Activated T-helper 1 cell treated with anti-CD3 and anti-CD28 coated beads, Interleukin-12 subunit alpha, Interleukin-12 subunit beta, Interleukin-2, Interleukin-4 antibody, amounts not matched to agents 30 ng/mL and 10 ng/mL and 1 ng/mL, durations not matched to agents 14 hours and 24 hours and 36 hours (primary cell): ENCODE results near the gene ADRA2A. TPM values are rescaled to one million over a fixed set of nuclear protein-coding genes. Genes with fewer than 3 reads are reported as not detected.

ENCODE experiments used
- DNase-seq: peaks from one replicate; pipeline ENCODE4 v3.0.0; 2021; ENCODE audit warnings: low spot score
- H3K27ac Mint-ChIP-seq: one replicate; pipeline ENCODE4 v1.8.0; 2021; ENCODE audit warnings: mild to moderate bottlenecking, mixed read lengths
- H3K27me3 Mint-ChIP-seq: one replicate; pipeline ENCODE4 v1.8.0; 2022; ENCODE audit warnings: mild to moderate bottlenecking, moderate library complexity, mixed read lengths; ENCODE audit not compliant: insufficient read depth
- H3K36me3 Mint-ChIP-seq: one replicate; pipeline ENCODE4 v1.8.0; 2021; ENCODE audit warnings: low read depth, mixed read lengths
- H3K4me1 Mint-ChIP-seq: one replicate; pipeline ENCODE4 v1.8.0; 2021; ENCODE audit warnings: low read depth, mixed read lengths
- H3K4me3 Mint-ChIP-seq: one replicate; pipeline ENCODE4 v1.8.0; 2021; ENCODE audit warnings: mild to moderate bottlenecking, moderate library complexity, mixed read lengths
- H3K9me3 Mint-ChIP-seq: one replicate; pipeline ENCODE4 v1.8.0; 2021; ENCODE audit warnings: mixed read lengths
- intact Hi-C: fragments of 100-400 bp; cut with micrococcal nuclease; formaldehyde crosslinking; loops from one replicate; pipeline ENCODE4 v1.15.1; 2024
- total RNA-seq: library from RNA; stranded (reverse); gene quantifications from 2 replicates; pipeline ENCODE4 v1.2.3, GENCODE V29; 2022

The ADRA2A gene
- total RNA-seq, 1 donor from 2014 or later: not detected

- intact Hi-C loops: no loop called here
- no peak for DNase-seq
- Mint-ChIP-seq H3K27me3 (peaks cover 16% of the 10 kb centered on the region), H3K4me3 (no peak overlapping the region), H3K36me3 (no peaks in the 10 kb centered on the region), H3K27ac (no peak overlapping the region), H3K9me3 (no peaks in the 10 kb centered on the region), H3K4me1 (no peaks in the 10 kb centered on the region)
Measured at GRCh38 chr10:111107846-111108245, 31.0 kb downstream of the ADRA2A start.

- no peaks in the 10 kb centered on the region for H3K36me3 Mint-ChIP-seq
- H3K4me1 Mint-ChIP-seq: no peaks in the 10 kb centered on the region
- H3K4me3 Mint-ChIP-seq: no peak overlapping the region
- H3K27ac Mint-ChIP-seq: no peak overlapping the region
- no peaks in the 10 kb centered on the region for H3K9me3 Mint-ChIP-seq
- DNase-seq: no peak
- peaks cover 16% of the 10 kb centered on the region for H3K27me3 Mint-ChIP-seq
- intact Hi-C loops: no loop called here
Measured at GRCh38 chr10:111108441-111108840, 31.6 kb downstream of the ADRA2A start.

- Mint-ChIP-seq H3K27me3 (peaks cover 16% of the 10 kb centered on the region), H3K4me1 (peaks cover 9% of the 10 kb centered on the region), H3K36me3 (no peaks in the 10 kb centered on the region), H3K4me3 (no peak overlapping the region), H3K27ac (no peak overlapping the region), H3K9me3 (no peaks in the 10 kb centered on the region)
- no peak for DNase-seq
- intact Hi-C loops: no loop called here
Measured at GRCh38 chr10:111109501-111110242, 32.8 kb downstream of the ADRA2A start.

- intact Hi-C loops: no loop called here
- H3K27me3 Mint-ChIP-seq: peaks cover 16% of the 10 kb centered on the region
- DNase-seq: no peak
- H3K4me3 Mint-ChIP-seq: no peak overlapping the region
- H3K9me3 Mint-ChIP-seq: no peaks in the 10 kb centered on the region
- H3K27ac Mint-ChIP-seq: no peak overlapping the region
- H3K36me3 Mint-ChIP-seq: no peaks in the 10 kb centered on the region
- peaks cover 11% of the 10 kb centered on the region for H3K4me1 Mint-ChIP-seq
Measured at GRCh38 chr10:111110771-111111170, 33.9 kb downstream of the ADRA2A start.

- Mint-ChIP-seq H3K4me1 (peaks cover 11% of the 10 kb centered on the region), H3K9me3 (no peaks in the 10 kb centered on the region), H3K27ac (no peak overlapping the region), H3K36me3 (no peaks in the 10 kb centered on the region), H3K27me3 (peaks cover 16% of the 10 kb centered on the region), H3K4me3 (no peak overlapping the region)
- no peak for DNase-seq
- intact Hi-C loops: no loop called here
Measured at GRCh38 chr10:111112333-111112732, 35.5 kb downstream of the ADRA2A start.

- Mint-ChIP-seq H3K36me3 (no peaks in the 10 kb centered on the region), H3K9me3 (no peaks in the 10 kb centered on the region), H3K4me3 (no peak overlapping the region), H3K27ac (no peak overlapping the region), H3K4me1 (peaks cover 11% of the 10 kb centered on the region), H3K27me3 (peaks cover 13% of the 10 kb centered on the region)
- intact Hi-C loops: no loop called here
- no peak for DNase-seq
Measured at GRCh38 chr10:111113238-111113960, 36.6 kb downstream of the ADRA2A start.

- Mint-ChIP-seq H3K4me1 (peaks cover 11% of the 10 kb centered on the region), H3K9me3 (no peaks in the 10 kb centered on the region), H3K27ac (no peak overlapping the region), H3K4me3 (no peak overlapping the region), H3K36me3 (no peaks in the 10 kb centered on the region), H3K27me3 (peaks cover 13% of the 10 kb centered on the region)
- intact Hi-C loops: no loop called here
- DNase-seq: no peak
Measured at GRCh38 chr10:111113961-111114757, 37.3 kb downstream of the ADRA2A start.

- Mint-ChIP-seq H3K4me1 (peaks cover 11% of the 10 kb centered on the region), H3K4me3 (no peak overlapping the region), H3K36me3 (no peaks in the 10 kb centered on the region), H3K9me3 (no peaks in the 10 kb centered on the region), H3K27me3 (peaks cover 17% of the 10 kb centered on the region), H3K27ac (no peak overlapping the region)
- intact Hi-C loops: no loop called here
- DNase-seq: no peak
Measured at GRCh38 chr10:111114758-111115500, 38.1 kb downstream of the ADRA2A start.

- H3K27me3 Mint-ChIP-seq: peaks cover 12% of the 10 kb centered on the region
- peaks cover 11% of the 10 kb centered on the region for H3K4me1 Mint-ChIP-seq
- intact Hi-C loops: no loop called here
- H3K27ac Mint-ChIP-seq: no peak overlapping the region
- no peak for DNase-seq
- no peaks in the 10 kb centered on the region for H3K9me3 Mint-ChIP-seq
- no peaks in the 10 kb centered on the region for H3K36me3 Mint-ChIP-seq
- no peak overlapping the region for H3K4me3 Mint-ChIP-seq
Measured at GRCh38 chr10:111116211-111116610, 39.4 kb downstream of the ADRA2A start.

GRCh38 chr10:111116762-111117445, 40.1 kb downstream of the ADRA2A start:
- Mint-ChIP-seq H3K4me3 (no peak overlapping the region), H3K4me1 (peaks cover 11% of the 10 kb centered on the region), H3K27ac (no peak overlapping the region), H3K9me3 (no peaks in the 10 kb centered on the region), H3K27me3 (peaks cover 17% of the 10 kb centered on the region), H3K36me3 (no peaks in the 10 kb centered on the region)
- intact Hi-C loops: no loop called here
- DNase-seq: no peak

GRCh38 chr10:111117528-111118277, 40.9 kb downstream of the ADRA2A start:
- intact Hi-C loops: no loop called here
- Mint-ChIP-seq H3K36me3 (no peaks in the 10 kb centered on the region), H3K4me1 (peaks cover 11% of the 10 kb centered on the region), H3K9me3 (no peaks in the 10 kb centered on the region), H3K4me3 (no peak overlapping the region), H3K27ac (no peak overlapping the region), H3K27me3 (peaks cover 17% of the 10 kb centered on the region)
- no peak for DNase-seq
